ENCODE data around the gene SIRPG. TPM values are rescaled to one million over a fixed set of nuclear protein-coding genes. Genes with fewer than 3 reads are reported as not detected.

The SIRPG gene
- total and polyA plus RNA-seq, 10 of the 15 experiments (the other 5 are each of a cell fraction or from before 2014, with no cell fraction given): 1.1 to 13.0 (median 4.1) TPM

DNA sequence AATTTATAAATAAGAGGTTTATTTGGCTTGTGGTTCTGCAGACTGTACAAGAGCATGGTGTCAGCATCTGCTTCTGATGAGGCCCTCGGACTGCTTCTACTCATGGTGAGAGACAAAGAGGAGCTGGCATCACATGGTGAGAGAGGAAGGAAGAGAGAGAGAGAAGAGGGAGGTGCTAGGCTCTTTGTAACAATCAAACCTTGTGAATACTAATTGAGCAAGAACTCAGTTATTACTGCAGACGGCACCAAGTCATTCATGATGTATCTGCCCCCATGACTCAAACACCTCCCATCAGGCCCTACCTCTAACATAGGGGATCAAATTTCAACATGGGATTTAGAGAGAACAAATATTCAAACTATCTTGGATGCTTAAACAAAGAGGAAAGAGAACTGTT, 6.3 kb upstream of the SIRPG start (continued):
- TF ChIP-seq IRF5 (IDR thresholded peaks at IDR 0.05; ENCODE audit: borderline replicate concordance) (no peak), YY1 (IDR thresholded peaks at IDR 0.05; ENCODE audit: low read depth, low read length) (no peak), POLR2A (IDR thresholded peaks at IDR 0.05; ENCODE audit: low read depth, low read length) (no peak), HDAC2 (IDR thresholded peaks at IDR 0.05) (no peak)

- no peak overlapping the region for H3K4me3 ChIP-seq
- H3K9me3 ChIP-seq (replicated peaks; ENCODE audit: control insufficient read depth, insufficient read depth, low read length): no peaks in the 10 kb centered on the region
- no TSS peak for BruUV-seq (replicated peaks)
- TF ChIP-seq RAD51 (IDR thresholded peaks at IDR 0.05) (no peak), JUND (IDR thresholded peaks at IDR 0.05; ENCODE audit: low read depth, low read length) (no peak), IKZF1 (conservative IDR thresholded peaks at IDR 0.05) (peak; percentile 65), ETV6 (conservative IDR thresholded peaks at IDR 0.05 in 1 of 2, IDR thresholded peaks at IDR 0.05 in 1 of 2; ENCODE audit: borderline replicate concordance in 1 of 2, low read depth in 1 of 2) (peak in 1 of 2 experiments; percentile 25; a peak in 1 of 4 replicates), PAX5 (IDR thresholded peaks at IDR 0.05; ENCODE audit: borderline replicate concordance, low read depth, low read length) (no peak), RUNX3 (IDR thresholded peaks at IDR 0.05; ENCODE audit: low read length) (peak; percentile 63), NR2F1 (conservative IDR thresholded peaks at IDR 0.05) (peak; percentile 84), POLR2AphosphoS5 (IDR thresholded peaks at IDR 0.05; ENCODE audit: low read length) (no peak), MTA2 (IDR thresholded peaks at IDR 0.05; ENCODE audit: low read depth) (no peak), IKZF2 (IDR thresholded peaks at IDR 0.05) (peak; percentile 57 to 59; a peak in 3 of 4 replicates), EZH2 (IDR thresholded peaks at IDR 0.05; ENCODE audit: borderline replicate concordance, control insufficient read depth, low read depth, low read length) (no peak), SPI1 (IDR thresholded peaks at IDR 0.05; ENCODE audit: borderline replicate concordance, insufficient read depth, low read depth, low read length) (peak; percentile 92), MYC (IDR thresholded peaks at IDR 0.05; ENCODE audit: insufficient read depth, insufficient read length, insufficient replicate concordance, low read length, severe bottlenecking) (no peak), ATF2 (IDR thresholded peaks at IDR 0.05; ENCODE audit: low read length) (no peak), EED (IDR thresholded peaks at IDR 0.05; ENCODE audit: low read depth) (peak; percentile 64)
- intact Hi-C loops (cut with micrococcal nuclease; ENCODE audit: unreplicated experiment): no loop called here
- WGBS (ENCODE audit: insufficient coverage, insufficient replicate concordance, low lambda C conversion rate, missing lambda C conversion rate): 0% methylated on average over 2 of the region's 2 CpGs
- no peak overlapping the region for H3K27ac ChIP-seq (ENCODE audit: control insufficient read depth, insufficient read depth)
- H3K4me1 ChIP-seq (ENCODE audit: control insufficient read depth, insufficient read depth, low read length): peaks cover 29% of the 10 kb centered on the region
- ChIA-PET SMC1A (ENCODE audit: uncharacterized antibody, unreplicated experiment) (interaction anchor here (0.6 to 1.5 kb wide), 6 partner anchors 10 to 72 kb away, joined by 3 to 6 read pairs (median 4); no protein-coding TSS in a partner anchor), RAD21 (ENCODE audit: unreplicated experiment) (interaction anchor here (0.8 to 1.8 kb wide), 2 partner anchors 70 to 72 kb away, joined by 4 read pairs; no protein-coding TSS in a partner anchor), CTCF (interaction anchor here (1.4 kb wide), 1 partner anchor 115 kb away, joined by 4 read pairs; no protein-coding TSS in a partner anchor), POLR2A (interaction anchor here (1.2 kb wide), 1 partner anchor 70 kb away, joined by 3 read pairs; no protein-coding TSS in a partner anchor)
- in situ Hi-C loops (cut with MboI): no loop called here
- ATAC-seq (peak; percentile 15), FAIRE-seq (no peak), DNase-seq (ENCODE audit: low read depth, low spot score) (no peak)
- no peak overlapping the region for H3K4me2 ChIP-seq (ENCODE audit: control insufficient read depth, insufficient read depth)
- no peak overlapping the region for H2AFZ ChIP-seq (ENCODE audit: control insufficient read depth, low read depth, low read length)
- peaks cover 0 to 4% of the 10 kb centered on the region in 2 experiments; a peak in 1 of 4 replicates for H3K27me3 ChIP-seq (replicated peaks in 1 of 2; ENCODE audit: control insufficient read depth in 2 of 2, insufficient read depth in 2 of 2, low read length in 1 of 2)
- H3K36me3 ChIP-seq (ENCODE audit: control insufficient read depth in 2 of 2, insufficient read depth in 2 of 2, low read length in 1 of 2): no peaks in the 10 kb centered on the region
- H3K79me2 ChIP-seq (ENCODE audit: control insufficient read depth, insufficient read depth, low read length): no peaks in the 10 kb centered on the region
- no peak overlapping the region for H3K9ac ChIP-seq (ENCODE audit: control insufficient read depth, insufficient read depth, low read length)
- H4K20me1 ChIP-seq (ENCODE audit: control insufficient read depth, insufficient read depth): no peaks in the 10 kb centered on the region
Observed at GRCh38 chr20:1661542-1662299, 4.1 kb upstream of the SIRPG start.

Measured in GM12878 (cell line).